ENCODE results near the gene ZMIZ2.
"Not testable (repeated sequence)": the region's sequence is repeated elsewhere in the genome, so short reads cannot be mapped to it uniquely, and the experiment has no call there.

ZMIZ2 gene

DNA sequence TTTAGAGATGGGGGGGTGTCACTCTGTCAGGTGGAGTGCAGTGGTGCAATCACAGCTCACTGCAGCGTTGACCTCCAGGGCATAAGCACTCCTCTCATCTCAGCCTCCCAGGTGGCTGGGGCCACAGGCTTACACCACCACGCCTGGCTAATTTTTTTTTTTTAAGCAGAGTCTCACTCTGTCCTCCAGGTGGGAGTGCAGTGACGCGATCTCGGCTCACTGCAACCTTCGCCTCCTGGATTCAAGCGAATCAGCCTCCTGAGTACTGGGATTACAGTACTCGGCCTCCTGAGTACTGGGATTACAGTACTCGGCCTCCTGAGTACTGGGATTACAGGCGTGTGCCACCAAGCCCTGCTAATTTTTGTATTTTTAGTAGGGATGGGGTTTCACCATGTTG, 24.2 kb downstream of the ZMIZ2 start:
- DNase-seq, result no peak

DNA sequence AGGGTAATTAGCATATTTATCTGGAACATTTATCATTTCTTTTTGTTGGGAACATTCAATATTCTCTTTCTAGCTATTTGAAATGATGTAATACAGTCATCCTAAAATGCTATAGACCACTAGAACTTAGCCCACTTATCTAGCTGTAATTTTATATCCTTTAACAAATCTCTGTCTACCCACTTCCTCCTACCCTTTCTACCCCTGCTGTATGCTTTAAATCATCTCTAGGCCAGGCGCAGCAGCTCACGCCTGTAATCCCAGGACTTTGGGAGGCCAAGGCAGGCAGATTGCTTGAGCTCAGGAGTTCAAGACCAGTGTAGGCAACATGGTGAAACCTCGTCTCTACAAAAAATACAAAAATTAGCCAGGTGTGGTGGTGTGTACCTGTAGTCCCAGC, 25.8 kb downstream of the ZMIZ2 start:
- DNase-seq, result not testable (repeated sequence)

DNA sequence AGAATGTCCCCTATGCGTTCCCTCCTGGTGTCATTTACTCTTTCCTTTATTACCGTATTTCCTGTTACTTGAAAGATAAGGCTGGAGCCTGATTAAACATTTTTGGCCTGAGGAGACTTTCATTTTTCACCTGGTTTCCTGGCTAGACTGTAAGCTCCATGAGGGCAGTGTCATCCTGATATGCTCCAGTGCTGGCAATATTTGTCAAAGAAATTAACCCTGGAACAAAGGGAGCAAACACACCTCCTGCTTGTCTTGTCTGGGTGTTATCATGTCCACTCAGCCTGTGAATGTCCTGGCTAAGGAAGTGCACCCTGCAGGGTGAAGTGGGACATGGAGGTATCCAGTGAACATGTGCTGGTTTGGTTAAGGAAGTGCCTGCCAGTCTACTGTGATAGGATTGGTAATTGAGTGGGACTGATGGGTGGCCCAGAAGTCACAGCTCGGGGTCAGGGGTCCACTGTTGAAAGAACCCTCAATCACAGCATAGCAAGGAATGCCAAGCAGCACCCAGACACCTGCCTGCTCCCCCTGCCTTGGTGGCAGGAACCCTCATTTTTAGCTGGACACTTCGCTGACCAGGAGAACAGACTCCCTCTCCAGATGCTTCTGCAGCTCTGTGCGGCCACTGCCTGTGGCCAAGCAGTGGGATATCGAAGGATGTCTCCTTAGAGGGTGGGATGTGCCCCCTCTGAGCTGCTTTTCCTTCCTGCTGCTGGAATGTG, 26.9 kb downstream of the ZMIZ2 start:
- DNase-seq, result no peak

DNA sequence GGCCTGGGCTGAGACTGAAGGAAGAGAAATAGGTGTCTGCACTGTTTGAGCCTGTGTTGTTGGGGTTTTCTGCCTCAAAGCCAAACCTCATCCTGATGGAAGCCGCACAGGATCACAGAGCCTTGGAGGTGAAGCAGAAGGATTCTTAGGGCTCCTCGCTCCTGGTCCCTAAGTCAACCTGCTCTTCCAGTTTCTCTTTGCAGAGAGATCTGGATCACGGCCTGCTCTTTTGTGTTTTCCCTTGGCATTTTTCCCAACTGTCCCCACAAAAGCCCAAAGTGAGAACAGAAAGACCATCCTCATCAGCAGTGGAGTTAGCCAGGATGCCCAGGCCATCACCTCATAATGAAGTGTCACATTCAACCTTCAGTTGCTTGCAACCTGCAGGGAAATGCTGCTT, 27.6 kb downstream of the ZMIZ2 start:
- no peak for DNase-seq

GRCh38 chr7:44782460-44782859, 33.8 kb downstream of the ZMIZ2 start:
- DNase-seq, result no peak

DNA sequence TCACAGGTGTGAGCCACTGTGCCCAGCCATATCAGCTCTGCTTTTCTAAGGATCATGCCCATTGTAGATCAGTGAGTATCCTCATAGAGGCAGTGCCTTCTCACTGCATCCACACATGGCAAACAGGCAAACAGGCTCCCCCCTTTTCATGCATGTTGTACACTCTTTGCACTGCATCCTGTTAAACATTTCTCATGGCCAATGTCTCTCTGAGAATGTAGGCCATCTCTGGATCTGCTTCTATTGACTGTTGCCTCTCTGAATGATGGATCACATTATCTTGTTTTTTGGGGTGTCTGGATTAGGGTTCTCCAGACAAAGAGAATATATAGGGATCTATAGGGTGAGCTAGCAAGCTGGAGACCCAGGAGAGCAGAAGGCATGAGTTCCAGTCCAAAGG, 34.8 kb downstream of the ZMIZ2 start:
- DNase-seq, result no peak

- no peak for DNase-seq
Measured at GRCh38 chr7:44784364-44784763, 35.7 kb downstream of the ZMIZ2 start.

DNA sequence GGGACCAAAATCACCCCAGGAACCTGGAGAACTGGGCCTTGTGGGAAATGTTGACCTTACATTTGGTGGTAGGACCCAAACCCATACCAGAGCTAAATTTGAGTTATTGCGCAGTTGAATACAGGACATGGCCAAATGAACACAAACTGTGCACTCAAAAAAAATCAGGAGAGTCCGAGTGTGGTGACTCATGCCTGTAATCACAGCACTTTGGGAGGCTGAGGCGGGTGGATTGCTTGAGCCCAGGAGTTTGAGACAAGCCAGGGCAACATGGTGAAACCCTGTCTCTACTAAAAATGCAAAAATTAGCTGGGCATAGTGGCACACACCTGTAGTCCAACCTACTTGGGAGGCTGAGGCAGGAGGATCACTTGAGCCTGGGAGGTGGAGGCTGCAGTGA, 36.6 kb downstream of the ZMIZ2 start:
- DNase-seq, result not testable (repeated sequence)

GRCh38 chr7:44787041-44787440, 38.4 kb downstream of the ZMIZ2 start:
- no peak for DNase-seq

GRCh38 chr7:44787762-44788161, 39.1 kb downstream of the ZMIZ2 start:
- DNase-seq, result no peak

- DNase-seq, result no peak
Measured at GRCh38 chr7:44789990-44790389, 41.3 kb downstream of the ZMIZ2 start.

GRCh38 chr7:44791278-44792219, 42.9 kb downstream of the ZMIZ2 start:
- no peak for DNase-seq

GRCh38 chr7:44793919-44794318, 45.3 kb downstream of the ZMIZ2 start:
- no peak for DNase-seq

DNA sequence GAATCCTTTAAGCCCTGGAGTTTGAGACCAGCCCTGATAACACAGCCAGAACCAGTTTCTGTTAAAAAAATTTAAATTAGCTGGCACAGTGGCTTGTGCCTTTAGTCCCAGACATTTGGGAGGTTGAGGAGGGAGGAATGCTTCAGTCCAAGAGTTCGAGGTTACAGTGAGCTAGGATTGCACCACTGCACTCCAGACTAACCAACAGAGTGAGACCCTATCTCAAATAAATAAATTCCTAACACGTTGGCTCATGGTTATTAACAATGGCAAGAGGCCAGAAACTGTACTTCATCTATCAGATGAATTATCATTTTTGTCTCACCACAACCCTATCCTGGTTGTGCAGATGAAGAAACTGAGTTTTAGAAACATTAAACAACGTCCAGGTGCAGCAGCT, 45.7 kb downstream of the ZMIZ2 start:
- DNase-seq, result no peak

- DNase-seq, result peak; percentile 41
Measured at GRCh38 chr7:44796034-44796503, 47.4 kb downstream of the ZMIZ2 start.

- peak; percentile 93 for DNase-seq
Measured at GRCh38 chr7:44796504-44797328, 48.1 kb downstream of the ZMIZ2 start, which contains the start of gene PPIA. TSS of gene PPIA (plus strand) at chr7:44796681. CDS start at chr7:44796725, 44 bp downstream.

- peak; percentile 69 for DNase-seq
Measured at GRCh38 chr7:44797329-44798258, 48.9 kb downstream of the ZMIZ2 start.

DNA sequence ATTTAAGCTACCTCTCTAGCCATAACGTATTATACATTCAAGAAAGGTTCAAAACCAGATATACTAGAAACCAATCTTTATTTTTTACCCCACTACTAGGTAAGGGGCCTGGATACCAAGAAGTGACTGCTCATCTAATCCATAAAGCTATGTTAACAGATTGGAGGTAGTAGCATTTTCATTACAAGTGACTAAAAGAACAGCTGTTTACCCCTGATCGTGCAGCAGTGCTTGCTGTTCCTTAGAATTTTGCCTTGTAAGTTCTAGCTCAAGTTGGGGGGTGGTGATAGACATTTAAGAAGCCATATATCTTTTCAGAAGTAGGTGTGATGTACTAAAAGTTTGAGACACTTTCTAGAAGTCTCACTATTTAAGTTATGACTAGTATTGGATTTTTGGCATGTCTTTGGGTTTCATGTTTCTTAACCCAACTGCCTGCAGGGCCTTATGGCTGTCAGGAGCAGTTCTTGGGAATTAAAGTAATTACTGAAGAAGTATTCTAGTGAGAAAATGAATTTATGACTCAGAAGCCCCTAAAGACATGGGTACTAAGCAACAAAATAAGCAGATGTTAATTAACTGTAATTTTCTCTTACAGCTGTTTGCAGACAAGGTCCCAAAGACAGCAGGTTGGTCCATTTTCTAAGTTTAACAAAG, 50.1 kb downstream of the ZMIZ2 start:
- DNase-seq, result no peak

DNA sequence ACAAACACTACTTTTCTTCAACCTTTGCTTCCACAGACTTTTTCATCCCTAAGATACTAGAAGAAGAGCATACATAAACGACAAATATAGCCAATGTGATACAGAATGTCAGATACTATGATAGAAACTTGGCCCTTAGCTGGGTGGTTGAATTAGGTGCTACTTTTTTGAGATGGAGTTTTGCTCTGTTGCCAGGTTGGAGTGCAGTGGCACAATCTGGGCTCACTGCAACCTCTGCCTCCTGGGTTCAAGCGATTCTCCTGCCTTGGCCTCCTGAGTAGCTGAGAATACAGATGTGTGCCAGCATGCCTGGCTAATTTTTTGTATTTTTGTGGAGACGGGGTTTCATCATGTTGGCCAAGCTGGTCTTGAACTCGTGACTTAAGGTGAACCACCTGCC, 51.3 kb downstream of the ZMIZ2 start:
- no peak for DNase-seq

- no peak for DNase-seq
Measured at GRCh38 chr7:44801890-44802289, 53.2 kb downstream of the ZMIZ2 start.

GRCh38 chr7:44802418-44803025, 53.9 kb downstream of the ZMIZ2 start:
- DNase-seq, result no peak
